Measurements from ENCODE around the gene MLIP. TPM values are rescaled to one million over a fixed set of nuclear protein-coding genes. Genes with fewer than 3 reads are reported as not detected.

The MLIP gene
- total RNA-seq, 2 donors from 2014 or later: not detected

DNA sequence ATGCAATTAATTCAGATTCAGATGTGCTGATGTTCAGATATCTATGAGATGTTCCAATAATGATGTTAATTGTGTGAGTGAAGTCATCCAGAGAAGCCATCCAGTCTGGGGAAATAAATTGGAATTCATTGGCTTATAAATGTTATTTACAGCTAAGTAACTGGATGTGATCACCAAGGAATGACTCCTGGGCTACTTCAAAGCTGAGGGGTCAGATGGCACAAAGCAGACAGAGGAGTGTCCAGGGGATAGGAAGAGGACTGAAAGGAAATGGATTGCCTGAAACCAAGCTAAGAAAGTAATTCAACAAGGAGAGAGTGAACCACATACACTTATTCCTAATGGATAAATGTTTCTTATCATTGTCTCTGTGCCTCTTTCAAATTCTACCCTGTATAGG, 4.5 kb upstream of the MLIP start:
- no peaks in the 10 kb centered on the region for H3K36me3 Mint-ChIP-seq (ENCODE audit: low read depth)
- H3K9me3 ChIP-seq (ENCODE audit: control insufficient read depth, low read length): no peaks in the 10 kb centered on the region
- H3K27ac Mint-ChIP-seq: no peak overlapping the region
- no peak overlapping the region for H3K9ac ChIP-seq (ENCODE audit: extremely low read depth, low read length, poor library complexity, severe bottlenecking)
- no peak overlapping the region for H3K4me3 ChIP-seq (ENCODE audit: low read length)
- TF ChIP-seq, protein P1, sequence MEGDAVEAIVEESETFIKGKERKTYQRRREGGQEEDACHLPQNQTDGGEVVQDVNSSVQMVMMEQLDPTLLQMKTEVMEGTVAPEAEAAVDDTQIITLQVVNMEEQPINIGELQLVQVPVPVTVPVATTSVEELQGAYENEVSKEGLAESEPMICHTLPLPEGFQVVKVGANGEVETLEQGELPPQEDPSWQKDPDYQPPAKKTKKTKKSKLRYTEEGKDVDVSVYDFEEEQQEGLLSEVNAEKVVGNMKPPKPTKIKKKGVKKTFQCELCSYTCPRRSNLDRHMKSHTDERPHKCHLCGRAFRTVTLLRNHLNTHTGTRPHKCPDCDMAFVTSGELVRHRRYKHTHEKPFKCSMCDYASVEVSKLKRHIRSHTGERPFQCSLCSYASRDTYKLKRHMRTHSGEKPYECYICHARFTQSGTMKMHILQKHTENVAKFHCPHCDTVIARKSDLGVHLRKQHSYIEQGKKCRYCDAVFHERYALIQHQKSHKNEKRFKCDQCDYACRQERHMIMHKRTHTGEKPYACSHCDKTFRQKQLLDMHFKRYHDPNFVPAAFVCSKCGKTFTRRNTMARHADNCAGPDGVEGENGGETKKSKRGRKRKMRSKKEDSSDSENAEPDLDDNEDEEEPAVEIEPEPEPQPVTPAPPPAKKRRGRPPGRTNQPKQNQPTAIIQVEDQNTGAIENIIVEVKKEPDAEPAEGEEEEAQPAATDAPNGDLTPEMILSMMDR (conservative IDR thresholded peaks at IDR 0.05): no peak
- no peak for DNase-seq
- H3K27ac ChIP-seq (ENCODE audit: low read depth, low read length): no peak overlapping the region
- no peaks in the 10 kb centered on the region for H3K27me3 ChIP-seq (ENCODE audit: control insufficient read depth, insufficient read depth, low read length, poor library complexity, severe bottlenecking)
- H3K36me3 ChIP-seq (ENCODE audit: control insufficient read depth, insufficient read depth, low read length): no peaks in the 10 kb centered on the region
- no peak overlapping the region for H3K4me3 Mint-ChIP-seq
- H3K4me1 ChIP-seq (ENCODE audit: control insufficient read depth, insufficient read depth, low read length): no peaks in the 10 kb centered on the region
- no peaks in the 10 kb centered on the region for H3K9me3 Mint-ChIP-seq
- H3K27me3 Mint-ChIP-seq (ENCODE audit: insufficient read depth): no peaks in the 10 kb centered on the region
- H3K4me1 Mint-ChIP-seq: peaks cover 15% of the 10 kb centered on the region

DNA sequence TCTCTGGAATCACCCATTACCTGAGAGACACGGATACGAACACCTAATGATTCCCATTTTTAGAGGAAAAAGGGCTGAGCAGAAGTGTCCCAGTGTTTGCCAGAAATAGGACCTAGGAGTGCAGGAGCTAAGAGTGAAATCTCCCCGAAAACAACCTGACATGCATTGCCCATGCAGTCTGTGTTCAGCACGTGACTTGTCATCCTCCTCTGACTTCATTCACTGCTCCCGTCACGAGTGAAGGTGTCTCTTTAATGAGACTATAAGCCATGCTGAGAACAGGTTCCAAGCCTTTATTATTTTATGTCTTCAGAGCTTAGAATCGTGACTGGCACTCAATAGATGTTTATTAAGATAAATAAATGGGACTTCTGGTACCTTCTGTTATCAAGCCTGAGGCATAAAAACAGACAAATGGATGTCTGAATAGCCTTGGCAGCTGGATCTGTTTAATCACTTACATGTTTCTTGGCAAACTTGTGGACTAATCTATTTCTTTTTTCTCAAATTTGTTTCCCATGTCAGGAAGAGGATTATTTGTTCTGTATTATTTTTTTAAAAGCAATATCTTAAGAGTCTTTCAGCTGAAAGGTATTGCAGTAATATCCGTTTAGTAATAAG, 3.7 kb upstream of the MLIP start:
- Histone ChIP-seq H3K9ac (ENCODE audit: extremely low read depth, low read length, poor library complexity, severe bottlenecking) (no peak overlapping the region), H3K27me3 (ENCODE audit: control insufficient read depth, insufficient read depth, low read length, poor library complexity, severe bottlenecking) (no peaks in the 10 kb centered on the region), H3K9me3 (ENCODE audit: control insufficient read depth, low read length) (no peaks in the 10 kb centered on the region), H3K4me1 (ENCODE audit: control insufficient read depth, insufficient read depth, low read length) (no peaks in the 10 kb centered on the region), H3K27ac (ENCODE audit: low read depth, low read length) (no peak overlapping the region), H3K36me3 (ENCODE audit: control insufficient read depth, insufficient read depth, low read length) (no peaks in the 10 kb centered on the region), H3K4me3 (ENCODE audit: low read length) (no peak overlapping the region)
- TF ChIP-seq, protein P1 (conservative IDR thresholded peaks at IDR 0.05): no peak
- no peaks in the 10 kb centered on the region for H3K36me3 Mint-ChIP-seq (ENCODE audit: low read depth)
- DNase-seq: no peak
- no peaks in the 10 kb centered on the region for H3K27me3 Mint-ChIP-seq (ENCODE audit: insufficient read depth)
- H3K27ac Mint-ChIP-seq: no peak overlapping the region
- peaks cover 16% of the 10 kb centered on the region for H3K4me1 Mint-ChIP-seq
- no peak overlapping the region for H3K4me3 Mint-ChIP-seq
- no peaks in the 10 kb centered on the region for H3K9me3 Mint-ChIP-seq
- 92 to 93% methylated on average over 6 to 8 of the region's 8 CpGs for WGBS, 2 experiments (ENCODE audit: insufficient coverage in 1 of 2, insufficient read length in 1 of 2)

DNA sequence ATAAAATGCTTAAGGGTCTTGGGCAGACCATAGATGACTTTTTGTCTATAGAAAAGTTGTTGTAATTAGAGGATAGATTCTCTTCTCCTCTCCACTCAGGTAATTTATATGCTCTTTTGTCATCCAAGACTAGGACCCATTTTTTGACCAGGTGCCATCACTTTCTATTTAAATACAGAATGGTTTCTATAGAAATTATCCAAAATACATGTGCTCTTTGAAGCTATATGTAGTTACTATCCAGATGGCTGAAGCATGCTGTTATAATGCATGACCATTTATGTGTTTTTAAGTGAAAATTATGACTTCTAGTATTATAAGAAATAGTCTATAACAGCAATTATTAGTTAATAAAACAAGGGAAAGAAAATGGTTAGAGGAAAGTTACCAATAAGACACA, 3.0 kb upstream of the MLIP start:
- H3K4me3 Mint-ChIP-seq: no peak overlapping the region
- H3K27ac ChIP-seq (ENCODE audit: low read depth, low read length): no peak overlapping the region
- no peaks in the 10 kb centered on the region for H3K27me3 ChIP-seq (ENCODE audit: control insufficient read depth, insufficient read depth, low read length, poor library complexity, severe bottlenecking)
- TF ChIP-seq, protein P1 (conservative IDR thresholded peaks at IDR 0.05): no peak
- H3K36me3 Mint-ChIP-seq (ENCODE audit: low read depth): no peaks in the 10 kb centered on the region
- H3K27me3 Mint-ChIP-seq (ENCODE audit: insufficient read depth): no peaks in the 10 kb centered on the region
- no peak overlapping the region for H3K27ac Mint-ChIP-seq
- DNase-seq: no peak
- no peak overlapping the region for H3K9ac ChIP-seq (ENCODE audit: extremely low read depth, low read length, poor library complexity, severe bottlenecking)
- H3K4me1 Mint-ChIP-seq: peaks cover 13% of the 10 kb centered on the region
- no peaks in the 10 kb centered on the region for H3K36me3 ChIP-seq (ENCODE audit: control insufficient read depth, insufficient read depth, low read length)
- H3K4me3 ChIP-seq (ENCODE audit: low read length): no peak overlapping the region
- H3K9me3 Mint-ChIP-seq: no peaks in the 10 kb centered on the region
- no peaks in the 10 kb centered on the region for H3K4me1 ChIP-seq (ENCODE audit: control insufficient read depth, insufficient read depth, low read length)
- no peaks in the 10 kb centered on the region for H3K9me3 ChIP-seq (ENCODE audit: control insufficient read depth, low read length)

Measured in endodermal cell (in vitro differentiated cells).